ENCODE measurements around the gene TPSG1.

The TPSG1 gene

DNA sequence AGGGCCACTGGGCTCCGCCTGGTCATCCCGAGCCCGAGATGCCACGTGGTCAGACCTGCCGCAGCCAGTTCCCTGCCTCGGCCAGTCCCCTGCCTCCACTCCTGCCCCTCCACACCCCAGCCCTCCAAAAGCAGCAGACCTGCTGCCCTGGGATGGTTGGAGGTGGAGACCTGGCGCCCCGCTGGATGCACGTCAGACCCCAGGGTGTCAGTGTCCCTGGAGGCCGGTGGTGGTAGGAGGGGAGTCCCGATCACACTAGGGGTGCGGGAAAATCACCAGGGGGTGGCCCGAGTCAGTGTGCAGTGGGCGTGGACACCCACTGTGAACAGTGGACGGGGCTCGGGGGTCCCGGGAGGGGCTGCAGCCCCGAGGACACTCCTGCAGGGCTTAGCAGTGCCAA is 26.9 kb downstream of the TPSG1 start:
- no peak for DNase-seq
- Histone ChIP-seq H3K4me3 (ENCODE audit: low read depth, low read length) (peak overlapping the region; percentile 33), H3K4me1 (peaks cover 8% of the 10 kb centered on the region), H3K36me3 (no peaks in the 10 kb centered on the region), H3K9me3 (no peaks in the 10 kb centered on the region), H3K27me3 (no peaks in the 10 kb centered on the region; the same call in 1 of the 2 replicates)
- TF ChIP-seq, protein P1, sequence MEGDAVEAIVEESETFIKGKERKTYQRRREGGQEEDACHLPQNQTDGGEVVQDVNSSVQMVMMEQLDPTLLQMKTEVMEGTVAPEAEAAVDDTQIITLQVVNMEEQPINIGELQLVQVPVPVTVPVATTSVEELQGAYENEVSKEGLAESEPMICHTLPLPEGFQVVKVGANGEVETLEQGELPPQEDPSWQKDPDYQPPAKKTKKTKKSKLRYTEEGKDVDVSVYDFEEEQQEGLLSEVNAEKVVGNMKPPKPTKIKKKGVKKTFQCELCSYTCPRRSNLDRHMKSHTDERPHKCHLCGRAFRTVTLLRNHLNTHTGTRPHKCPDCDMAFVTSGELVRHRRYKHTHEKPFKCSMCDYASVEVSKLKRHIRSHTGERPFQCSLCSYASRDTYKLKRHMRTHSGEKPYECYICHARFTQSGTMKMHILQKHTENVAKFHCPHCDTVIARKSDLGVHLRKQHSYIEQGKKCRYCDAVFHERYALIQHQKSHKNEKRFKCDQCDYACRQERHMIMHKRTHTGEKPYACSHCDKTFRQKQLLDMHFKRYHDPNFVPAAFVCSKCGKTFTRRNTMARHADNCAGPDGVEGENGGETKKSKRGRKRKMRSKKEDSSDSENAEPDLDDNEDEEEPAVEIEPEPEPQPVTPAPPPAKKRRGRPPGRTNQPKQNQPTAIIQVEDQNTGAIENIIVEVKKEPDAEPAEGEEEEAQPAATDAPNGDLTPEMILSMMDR (IDR thresholded peaks at IDR 0.05; ENCODE audit: low read depth, low read length): no peak

DNA sequence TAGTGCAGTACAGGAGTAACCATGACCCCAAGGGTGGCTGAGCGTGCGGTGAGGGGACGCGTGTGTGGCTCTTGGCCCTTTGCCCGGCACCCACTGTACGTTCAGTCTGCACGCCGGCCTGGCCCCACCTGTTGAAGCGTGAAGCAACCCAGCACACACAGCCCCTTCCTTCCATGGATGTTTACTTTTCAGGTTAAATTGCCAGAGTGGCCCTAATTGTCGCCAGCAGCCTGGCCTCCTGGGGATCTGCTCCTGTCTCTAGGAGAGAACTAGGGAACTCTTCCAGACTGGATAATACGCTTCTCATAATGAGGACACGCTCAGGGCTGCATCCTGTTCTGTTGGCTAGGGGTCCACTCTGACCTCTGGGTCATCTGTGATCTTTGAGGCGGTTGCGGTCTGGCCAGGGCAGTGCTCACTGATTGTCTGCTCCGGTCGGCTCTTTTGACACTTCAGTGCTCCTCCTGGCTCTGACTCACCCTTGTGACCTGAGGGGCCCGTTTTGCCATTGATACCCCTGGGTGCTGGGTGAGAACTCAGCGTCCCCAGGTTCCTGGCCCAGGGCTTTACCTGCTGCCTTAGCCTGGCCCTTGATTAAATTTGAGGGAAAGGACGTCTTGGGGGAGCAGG is 27.7 kb downstream of the TPSG1 start:
- Histone ChIP-seq H3K36me3 (no peaks in the 10 kb centered on the region), H3K9me3 (no peaks in the 10 kb centered on the region), H3K4me1 (peaks cover 8% of the 10 kb centered on the region), H3K27me3 (no peaks in the 10 kb centered on the region; the same call in 1 of the 2 replicates), H3K4me3 (ENCODE audit: low read depth, low read length) (no peak overlapping the region)
- TF ChIP-seq, protein P1 (IDR thresholded peaks at IDR 0.05; ENCODE audit: low read depth, low read length): no peak
- DNase-seq: no peak

DNA sequence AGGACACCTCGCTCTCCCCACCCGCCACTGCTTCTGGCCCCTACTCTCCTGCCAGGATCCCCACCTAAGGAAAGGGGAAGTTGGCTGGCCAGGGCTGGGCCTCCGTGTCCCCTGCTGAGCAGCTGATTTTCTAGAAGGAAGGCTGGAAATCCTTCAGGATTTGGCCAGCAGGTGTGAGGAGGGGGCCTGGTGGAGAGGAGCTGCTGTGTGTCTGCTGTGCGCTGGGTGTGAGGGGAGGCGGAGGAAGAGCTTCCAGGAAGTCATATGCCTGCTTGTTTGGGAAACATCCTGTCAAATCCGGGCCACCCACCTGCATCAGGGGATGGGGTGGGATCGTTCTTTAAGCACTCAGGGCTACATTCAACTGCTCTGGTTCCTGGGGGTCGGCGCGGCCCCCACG is 28.6 kb downstream of the TPSG1 start:
- Histone ChIP-seq H3K36me3 (no peaks in the 10 kb centered on the region), H3K9me3 (no peaks in the 10 kb centered on the region), H3K4me3 (ENCODE audit: low read depth, low read length) (no peak overlapping the region), H3K27me3 (no peaks in the 10 kb centered on the region; the same call in 1 of the 2 replicates), H3K4me1 (peaks cover 8% of the 10 kb centered on the region)
- TF ChIP-seq, protein P1 (IDR thresholded peaks at IDR 0.05; ENCODE audit: low read depth, low read length): no peak
- no peak for DNase-seq

DNA sequence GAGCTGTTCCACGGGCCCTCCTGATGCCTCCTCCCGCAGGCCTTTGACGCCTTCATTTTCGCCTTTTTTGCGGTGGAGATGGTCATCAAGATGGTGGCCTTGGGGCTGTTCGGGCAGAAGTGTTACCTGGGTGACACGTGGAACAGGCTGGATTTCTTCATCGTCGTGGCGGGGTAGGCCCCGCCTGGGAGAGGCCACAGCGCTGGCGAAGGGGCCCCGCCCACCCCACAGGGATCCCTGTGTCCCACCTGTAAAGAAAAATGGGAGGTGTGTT is 29.7 kb downstream of the TPSG1 start:
- Histone ChIP-seq H3K27me3 (no peaks in the 10 kb centered on the region; the same call in 1 of the 2 replicates), H3K4me1 (peaks cover 8% of the 10 kb centered on the region), H3K9me3 (no peaks in the 10 kb centered on the region), H3K36me3 (no peaks in the 10 kb centered on the region), H3K4me3 (ENCODE audit: low read depth, low read length) (no peak overlapping the region)
- TF ChIP-seq, protein P1 (IDR thresholded peaks at IDR 0.05; ENCODE audit: low read depth, low read length): no peak
- no peak for DNase-seq

DNA sequence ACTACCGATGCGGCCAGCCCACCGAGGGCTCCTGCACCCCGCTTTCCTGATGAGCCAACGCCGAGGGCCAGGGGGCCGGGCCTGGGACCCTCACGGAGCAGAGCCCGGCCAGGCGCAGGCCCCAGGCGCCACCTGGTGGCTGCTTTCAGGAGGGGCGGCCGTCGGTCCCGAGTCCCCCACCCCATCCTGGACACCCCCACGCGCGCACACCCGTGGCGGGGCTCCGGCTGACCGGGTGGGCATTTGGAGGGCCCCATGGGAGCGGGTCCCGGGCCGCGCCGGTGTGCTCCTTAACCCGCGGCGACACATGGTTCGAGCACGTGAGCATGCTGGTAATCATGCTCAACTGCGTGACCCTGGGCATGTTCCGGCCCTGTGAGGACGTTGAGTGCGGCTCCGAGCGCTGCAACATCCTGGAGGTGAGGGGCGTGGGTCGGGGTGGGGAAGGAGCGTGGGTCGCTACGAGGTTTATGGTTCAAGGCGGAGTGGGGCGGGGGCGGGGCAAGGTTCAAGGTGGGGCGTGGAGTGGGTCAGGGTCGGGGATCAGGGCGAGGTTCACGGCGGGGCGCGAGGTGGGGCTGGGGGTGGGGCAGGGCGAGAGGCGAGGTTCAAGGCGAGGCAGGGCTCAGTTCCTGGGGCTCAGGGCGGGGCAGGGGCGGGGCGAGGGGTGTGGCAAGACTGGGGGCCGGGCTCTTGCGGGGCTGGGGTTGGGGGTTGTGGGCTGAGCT is 30.2 kb downstream of the TPSG1 start:
- no peaks in the 10 kb centered on the region; the same call in 1 of the 2 replicates for H3K27me3 ChIP-seq
- H3K4me1 ChIP-seq: peaks cover 8% of the 10 kb centered on the region
- no peaks in the 10 kb centered on the region for H3K36me3 ChIP-seq
- H3K4me3 ChIP-seq (ENCODE audit: low read depth, low read length): no peak overlapping the region
- TF ChIP-seq, protein P1 (IDR thresholded peaks at IDR 0.05; ENCODE audit: low read depth, low read length): peak; percentile 78
- no peaks in the 10 kb centered on the region for H3K9me3 ChIP-seq
- DNase-seq: peak; percentile 65

Data from BE2C (cell line).